ENCODE measurements around the gene TMEM245. TPM values are rescaled to one million over a fixed set of nuclear protein-coding genes. Genes with fewer than 3 reads are reported as not detected.

TMEM245 gene
- total and polyA plus RNA-seq, 2 donors (not counting 3 experiments of a cell fraction or from before 2014, with no cell fraction given), result 44.2 to 48.0 TPM

DNA sequence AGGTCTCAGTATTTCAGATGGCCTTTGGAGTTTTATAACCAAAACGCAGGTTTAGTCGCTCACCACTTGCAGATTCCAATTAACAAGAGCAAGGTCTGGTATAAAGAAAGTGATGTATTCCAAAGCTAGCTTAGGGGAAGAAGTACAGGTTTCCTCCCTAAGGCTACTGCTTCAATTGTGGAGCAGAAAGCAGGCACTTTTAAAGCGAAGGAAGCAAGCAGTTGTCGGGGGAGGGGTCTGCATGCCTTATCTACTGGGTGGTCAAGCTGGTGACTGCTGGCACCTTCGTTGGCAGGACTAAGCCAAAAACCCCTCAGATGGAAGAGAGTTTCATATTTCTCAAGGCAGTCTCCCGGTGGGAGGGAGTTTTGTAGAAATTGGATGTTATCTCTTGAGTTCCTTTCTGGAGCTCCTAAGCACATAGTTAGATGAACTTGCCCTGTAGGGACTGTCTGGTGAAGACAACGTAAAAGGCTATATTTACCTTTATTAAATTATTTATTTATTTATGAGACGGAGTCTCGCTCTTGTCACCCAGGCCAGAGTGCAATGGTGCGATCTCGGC, 1.6 kb upstream of the TMEM245 start:
- no peaks in the 10 kb centered on the region for H3K9me3 ChIP-seq (replicated peaks; ENCODE audit: control insufficient read depth, insufficient read depth, low read length)

More for the DNA sequence above, 1.6 kb upstream of the TMEM245 start:
- intact Hi-C loops (cut with micrococcal nuclease), result no loop called here
- TF ChIP-seq FOS (IDR thresholded peaks at IDR 0.05; ENCODE audit: borderline replicate concordance, insufficient read depth, low read length), result no peak
- no peak for TF ChIP-seq POLR2AphosphoS5 (IDR thresholded peaks at IDR 0.05; ENCODE audit: insufficient read depth, low read depth, low read length)
- TF ChIP-seq, protein P1, sequence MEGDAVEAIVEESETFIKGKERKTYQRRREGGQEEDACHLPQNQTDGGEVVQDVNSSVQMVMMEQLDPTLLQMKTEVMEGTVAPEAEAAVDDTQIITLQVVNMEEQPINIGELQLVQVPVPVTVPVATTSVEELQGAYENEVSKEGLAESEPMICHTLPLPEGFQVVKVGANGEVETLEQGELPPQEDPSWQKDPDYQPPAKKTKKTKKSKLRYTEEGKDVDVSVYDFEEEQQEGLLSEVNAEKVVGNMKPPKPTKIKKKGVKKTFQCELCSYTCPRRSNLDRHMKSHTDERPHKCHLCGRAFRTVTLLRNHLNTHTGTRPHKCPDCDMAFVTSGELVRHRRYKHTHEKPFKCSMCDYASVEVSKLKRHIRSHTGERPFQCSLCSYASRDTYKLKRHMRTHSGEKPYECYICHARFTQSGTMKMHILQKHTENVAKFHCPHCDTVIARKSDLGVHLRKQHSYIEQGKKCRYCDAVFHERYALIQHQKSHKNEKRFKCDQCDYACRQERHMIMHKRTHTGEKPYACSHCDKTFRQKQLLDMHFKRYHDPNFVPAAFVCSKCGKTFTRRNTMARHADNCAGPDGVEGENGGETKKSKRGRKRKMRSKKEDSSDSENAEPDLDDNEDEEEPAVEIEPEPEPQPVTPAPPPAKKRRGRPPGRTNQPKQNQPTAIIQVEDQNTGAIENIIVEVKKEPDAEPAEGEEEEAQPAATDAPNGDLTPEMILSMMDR (IDR thresholded peaks at IDR 0.05; ENCODE audit: extremely low read depth in 1 of 2, insufficient read depth in 1 of 2, low read depth in 1 of 2, low read length in 2 of 2), result no peak
- no peak for TF ChIP-seq MAX (IDR thresholded peaks at IDR 0.05; ENCODE audit: insufficient read depth, insufficient read length)
- TF ChIP-seq EZH2 (IDR thresholded peaks at IDR 0.05; ENCODE audit: borderline replicate concordance, low read depth, low read length, severe bottlenecking), result no peak
- no peak for TF ChIP-seq MYC (IDR thresholded peaks at IDR 0.05; ENCODE audit: low read depth, low read length)
- no peak for TF ChIP-seq GATA2 (IDR thresholded peaks at IDR 0.05; ENCODE audit: insufficient read depth, insufficient read length, low read depth, low read length)
- TF ChIP-seq POLR2A (IDR thresholded peaks at IDR 0.05; ENCODE audit: low read depth, low read length), result no peak
- DNase-seq (ENCODE audit: low read depth, low spot score) (no peak), FAIRE-seq (no peak)
- no peak overlapping the region for H3K4me2 ChIP-seq (ENCODE audit: insufficient read depth, low read length)
- no peak overlapping the region for H2AFZ ChIP-seq (ENCODE audit: low read depth, low read length)
- POLR2A ChIA-PET, result no interaction called here
- H3K36me3 ChIP-seq (ENCODE audit: control insufficient read depth in 2 of 2, extremely low read depth in 1 of 2, insufficient read depth in 2 of 2, low read length in 2 of 2), result no peaks in the 10 kb centered on the region
- H3K4me1 ChIP-seq (ENCODE audit: control insufficient read depth, extremely low read depth, insufficient read depth, low read length), result peaks cover 16% of the 10 kb centered on the region
- H3K9me1 ChIP-seq (replicated peaks; ENCODE audit: control insufficient read depth, extremely low read depth, insufficient read depth, low read length), result no peaks in the 10 kb centered on the region
- no peak overlapping the region for H3K4me3 ChIP-seq (replicated peaks in 1 of 3; ENCODE audit: insufficient read depth in 1 of 3, low read depth in 1 of 3, low read length in 3 of 3)
- H4K20me1 ChIP-seq (replicated peaks; ENCODE audit: control insufficient read depth, extremely low read depth, insufficient read depth, low read length), result no peaks in the 10 kb centered on the region
- dilution Hi-C loops (cut with MboI; ENCODE audit: extremely low pct_ligation_motif_present, low sequenced_read_pairs), result no loop called here
- H3K9ac ChIP-seq (replicated peaks; ENCODE audit: extremely low read depth, insufficient read depth, low read length), result no peak overlapping the region
- H3K27me3 ChIP-seq (ENCODE audit: control insufficient read depth in 2 of 2, insufficient read depth in 2 of 2, low read length in 2 of 2), result no peaks in the 10 kb centered on the region
- BruUV-seq (replicated peaks), result no TSS peak
- CTCF ChIA-PET, result interaction anchor here (1.4 kb wide), 1 partner anchor 11 kb away, joined by 3 read pairs; no protein-coding TSS in a partner anchor
- H3K27ac ChIP-seq (ENCODE audit: insufficient read depth, low read depth, low read length), result no peak overlapping the region
- H3K79me2 ChIP-seq (ENCODE audit: control insufficient read depth, insufficient read depth, low read length), result peaks cover 32% of the 10 kb centered on the region
